Cerebellar nuclear complex (tissue), 1 donor: ENCODE results near the gene ABAT.

Experiments
- DNase-seq, 2 experiments: peaks; one replicate each; lab custom pipeline; 2025; lab: John Stamatoyannopoulos, UW

ABAT gene

DNA sequence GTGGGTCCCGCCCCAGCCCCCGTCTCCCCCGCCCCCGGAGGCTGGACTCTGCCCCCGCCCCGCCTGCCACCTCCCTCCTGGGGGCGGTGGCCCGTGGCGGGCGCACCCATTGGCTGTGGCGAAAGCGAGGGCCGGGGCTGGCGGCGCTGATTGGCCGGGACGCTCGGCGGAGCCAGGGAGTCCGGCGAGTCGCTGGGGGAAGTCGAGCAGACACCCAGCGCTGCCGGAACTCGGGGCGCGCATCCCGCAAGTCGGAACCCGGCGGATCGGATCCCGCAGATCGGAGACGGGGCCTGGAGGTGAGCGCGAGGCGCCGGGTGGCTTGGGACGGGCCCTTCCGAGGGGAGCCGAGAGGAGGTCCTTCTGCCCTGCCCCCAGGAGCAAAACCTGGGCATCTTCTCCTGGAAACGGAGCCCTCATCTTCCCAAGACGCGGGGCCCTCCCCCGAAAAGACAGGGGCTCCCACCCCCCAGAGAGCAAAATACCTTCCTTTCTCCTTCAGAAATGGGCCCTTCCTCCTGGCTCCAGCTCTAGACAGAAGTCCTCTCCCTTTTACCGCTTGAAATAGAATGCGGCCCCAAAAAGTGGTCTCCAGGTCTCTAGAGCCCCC lies at the start of gene ABAT:
Gene ABAT, plus strand, starts transcription at position 205 of the 610 bp plus-strand sequence. CDS start 61,123 bp downstream, outside the sequence.
- peak; percentile 39 to 75 for DNase-seq

DNA sequence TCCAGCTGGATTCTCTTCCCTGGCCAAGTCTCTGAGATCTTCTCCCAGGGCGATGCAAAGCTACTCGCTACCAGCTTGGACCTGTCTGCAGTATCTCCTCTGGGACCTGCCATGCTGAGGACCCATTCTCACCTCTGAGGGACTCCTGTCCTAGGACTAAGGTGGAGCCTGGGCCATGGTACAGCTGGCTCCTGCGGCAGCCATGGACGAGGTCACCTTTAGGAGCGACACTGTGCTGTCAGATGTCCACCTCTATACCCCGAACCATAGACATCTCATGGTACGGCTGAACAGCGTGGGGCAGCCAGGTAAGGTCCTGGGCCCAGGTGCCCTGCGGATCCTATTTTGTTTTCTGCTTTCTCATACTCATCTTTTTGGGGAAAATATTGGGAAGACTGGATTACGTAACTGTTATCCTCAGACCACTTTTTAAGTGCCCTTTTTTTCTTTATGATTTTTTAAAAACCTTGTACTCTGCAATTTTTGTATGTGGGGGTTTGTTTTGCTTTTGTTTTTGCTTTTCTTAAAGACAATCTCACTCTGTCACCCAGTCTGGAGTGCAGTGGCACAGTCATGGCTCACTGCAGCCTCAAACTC lies 48.8 kb upstream of the ABAT start:
- DNase-seq = no peak

DNA sequence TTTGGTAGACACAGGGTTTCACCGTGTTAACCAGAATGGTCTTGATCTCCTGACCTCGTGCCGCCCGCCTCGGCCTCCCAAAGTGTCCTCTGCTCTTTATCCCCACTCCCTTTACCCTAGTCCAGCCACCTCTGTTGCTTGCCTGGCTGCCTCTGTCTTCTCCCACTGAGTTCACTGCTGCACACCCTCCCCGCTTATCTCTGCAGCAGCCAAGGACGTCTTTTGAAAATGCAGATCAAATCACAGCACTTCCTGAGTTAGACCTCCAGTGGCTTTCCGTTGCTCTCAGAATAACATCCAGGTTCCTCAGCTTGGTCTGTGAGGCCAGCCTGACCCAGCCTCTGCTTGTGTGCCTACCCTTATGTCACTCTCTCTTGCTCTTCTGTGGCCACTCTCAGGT lies 47.5 kb upstream of the ABAT start:
- no peak for DNase-seq

DNA sequence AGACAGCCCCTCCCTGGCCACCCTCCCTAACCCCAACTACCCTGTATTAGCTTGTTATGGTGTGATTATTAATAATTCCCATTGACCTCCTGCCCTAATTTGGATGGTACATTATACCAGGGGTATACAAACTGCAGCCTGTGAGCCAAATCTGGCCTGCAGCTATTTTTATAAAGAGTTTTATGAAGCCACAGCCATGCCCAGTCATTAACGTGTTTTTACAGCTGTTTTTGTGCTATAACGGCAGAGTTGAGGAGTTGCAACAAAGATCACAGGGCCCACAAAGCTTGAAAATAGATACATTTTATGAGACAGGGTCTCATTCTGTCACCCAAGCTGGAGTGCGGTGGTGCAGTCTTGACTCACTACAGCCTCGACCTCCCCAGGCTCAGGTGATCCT lies 47.0 kb upstream of the ABAT start:
- no peak for DNase-seq

DNA sequence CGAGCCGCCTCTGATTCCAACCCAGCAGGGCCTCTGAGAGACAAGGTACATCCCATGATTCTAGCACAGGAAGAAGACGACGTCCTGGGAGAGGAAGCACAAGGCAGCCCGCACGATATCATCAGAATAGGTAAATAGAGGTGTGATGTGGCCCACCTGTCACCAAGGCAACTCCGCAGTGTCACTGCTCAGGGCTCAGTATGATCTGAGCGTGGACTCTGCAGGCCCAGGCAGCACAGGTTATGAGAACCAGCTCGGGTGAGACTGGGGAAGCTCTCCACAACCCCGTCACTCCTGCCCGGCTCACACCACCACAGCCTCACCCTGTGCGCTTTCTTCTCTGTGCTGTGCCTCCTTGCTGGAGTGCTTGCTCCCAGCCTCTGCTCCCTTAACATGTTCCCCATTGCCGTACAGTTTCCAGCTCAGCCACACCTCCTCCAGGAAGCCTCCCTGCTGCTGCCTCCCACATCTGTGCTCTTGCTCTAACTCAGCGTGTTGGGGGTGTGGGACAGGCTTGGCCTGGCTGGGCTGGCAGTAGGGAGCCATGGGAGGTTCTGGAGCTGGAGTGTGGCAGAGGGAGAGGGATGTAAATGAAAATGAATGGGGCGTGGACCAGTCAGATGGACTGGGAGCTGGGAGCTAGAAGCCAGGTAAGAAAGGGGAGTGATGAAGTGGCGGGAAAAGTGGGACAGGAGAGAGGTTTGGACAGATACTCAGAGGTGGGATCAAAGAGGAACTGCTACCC lies 45.3 kb upstream of the ABAT start:
- no peak for DNase-seq

DNA sequence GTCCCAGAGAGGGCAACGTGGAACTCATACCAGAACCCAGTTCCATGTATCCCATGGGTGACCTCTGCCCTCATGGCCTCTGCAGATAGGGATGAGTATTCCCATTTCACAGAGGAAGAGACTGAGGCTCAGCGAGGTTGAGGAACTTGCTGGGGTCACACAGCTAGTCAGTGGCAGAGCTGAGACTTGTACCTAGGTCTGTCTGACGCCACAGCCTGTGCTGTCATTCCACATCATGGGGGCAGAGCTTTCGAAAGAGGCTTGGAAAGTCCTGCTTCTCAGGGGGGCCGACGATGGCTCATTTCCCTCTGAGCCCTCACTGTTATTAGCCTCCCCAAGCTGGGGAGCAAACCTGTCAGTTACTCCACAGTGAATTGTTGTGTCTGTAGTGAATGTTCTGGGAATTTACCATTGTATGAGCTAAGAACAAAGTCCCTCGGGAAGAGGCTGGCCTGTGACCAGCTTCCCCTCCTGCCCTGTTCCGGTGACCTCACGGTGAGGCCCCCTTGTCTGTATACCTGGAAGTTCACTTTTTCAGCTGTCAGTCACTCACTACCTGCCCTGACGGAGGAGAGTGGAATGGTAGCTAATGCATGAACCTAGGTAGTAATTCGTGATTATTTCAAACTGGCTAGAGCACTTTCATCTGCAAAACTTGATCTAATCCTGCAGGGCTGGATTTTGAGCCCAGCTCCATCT lies 44.0 kb upstream of the ABAT start:
- DNase-seq = no peak

DNA sequence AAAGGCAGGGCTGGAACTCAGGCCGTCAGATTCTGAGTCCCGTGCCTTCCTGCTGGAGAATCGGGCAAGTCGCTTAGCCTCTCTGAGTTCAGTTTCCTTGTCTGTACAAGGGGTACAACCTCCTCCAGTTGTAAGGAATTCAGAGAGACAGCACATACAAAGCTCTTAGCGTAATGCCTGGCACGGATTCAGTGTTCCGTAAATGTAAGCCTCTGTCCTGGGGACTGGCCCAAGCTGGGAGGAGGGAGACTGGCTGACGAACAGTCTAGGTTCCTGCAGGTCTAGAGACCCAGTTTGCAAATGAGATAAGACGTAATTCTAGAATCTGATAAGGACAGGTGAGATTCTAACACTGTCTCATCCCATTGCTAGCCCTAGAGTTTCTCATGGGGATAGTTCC lies 43.0 kb upstream of the ABAT start:
- DNase-seq = no peak

DNA sequence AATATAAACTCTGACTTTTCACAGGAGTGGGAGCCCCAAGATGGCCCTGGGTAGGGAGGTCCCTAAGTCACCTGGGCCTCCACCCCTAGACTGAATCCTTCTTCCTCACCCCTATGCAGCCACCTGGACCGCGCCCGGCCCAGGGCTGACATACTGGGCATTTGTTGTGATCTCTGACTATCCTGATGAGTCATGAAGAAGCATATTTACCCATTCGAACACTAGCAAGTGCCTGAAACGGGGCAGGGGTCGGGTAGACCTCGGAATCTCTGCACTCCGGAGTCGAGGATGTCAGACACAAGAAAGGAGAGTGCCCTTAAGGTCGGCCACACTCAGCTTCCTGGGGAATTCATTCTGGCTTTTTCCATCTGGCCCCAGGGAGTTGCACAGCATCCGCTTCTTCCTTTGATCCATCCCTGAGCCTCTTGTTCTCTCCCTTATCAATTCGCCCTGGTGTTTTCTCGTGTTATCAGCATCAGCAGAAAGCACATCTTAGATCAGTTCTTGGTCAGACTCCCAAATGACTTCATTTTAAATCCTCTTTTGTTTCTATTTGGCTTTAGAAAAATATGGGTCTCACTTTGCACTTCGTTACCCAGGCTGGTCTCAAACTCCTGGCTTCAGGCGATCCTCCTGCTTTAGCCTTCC lies 42.5 kb upstream of the ABAT start:
- no peak for DNase-seq

DNA sequence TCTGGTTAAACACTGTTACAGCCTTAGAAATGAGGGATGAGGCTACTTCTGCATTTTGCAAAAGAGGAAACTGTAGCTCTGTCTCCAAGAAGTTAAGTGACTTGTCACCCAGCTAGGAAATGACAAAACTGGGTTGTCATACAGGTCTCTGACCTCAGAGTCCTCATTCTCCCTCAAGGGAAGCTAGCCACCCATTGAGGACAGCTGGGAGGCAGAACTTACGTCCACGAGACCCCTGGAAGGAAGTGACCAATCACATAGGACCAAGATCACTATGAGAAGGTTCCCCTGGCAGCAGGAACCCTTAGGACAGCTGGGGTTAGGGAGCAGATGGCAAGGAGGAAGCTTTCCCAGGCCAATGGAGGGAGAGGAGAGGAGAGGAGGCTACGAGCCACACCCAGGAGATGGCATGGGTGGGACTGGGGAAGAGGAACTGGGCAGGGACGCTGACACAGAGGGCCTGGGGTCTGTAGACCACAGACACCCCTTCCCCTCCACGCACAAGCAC lies 41.7 kb upstream of the ABAT start:
- no peak for DNase-seq

DNA sequence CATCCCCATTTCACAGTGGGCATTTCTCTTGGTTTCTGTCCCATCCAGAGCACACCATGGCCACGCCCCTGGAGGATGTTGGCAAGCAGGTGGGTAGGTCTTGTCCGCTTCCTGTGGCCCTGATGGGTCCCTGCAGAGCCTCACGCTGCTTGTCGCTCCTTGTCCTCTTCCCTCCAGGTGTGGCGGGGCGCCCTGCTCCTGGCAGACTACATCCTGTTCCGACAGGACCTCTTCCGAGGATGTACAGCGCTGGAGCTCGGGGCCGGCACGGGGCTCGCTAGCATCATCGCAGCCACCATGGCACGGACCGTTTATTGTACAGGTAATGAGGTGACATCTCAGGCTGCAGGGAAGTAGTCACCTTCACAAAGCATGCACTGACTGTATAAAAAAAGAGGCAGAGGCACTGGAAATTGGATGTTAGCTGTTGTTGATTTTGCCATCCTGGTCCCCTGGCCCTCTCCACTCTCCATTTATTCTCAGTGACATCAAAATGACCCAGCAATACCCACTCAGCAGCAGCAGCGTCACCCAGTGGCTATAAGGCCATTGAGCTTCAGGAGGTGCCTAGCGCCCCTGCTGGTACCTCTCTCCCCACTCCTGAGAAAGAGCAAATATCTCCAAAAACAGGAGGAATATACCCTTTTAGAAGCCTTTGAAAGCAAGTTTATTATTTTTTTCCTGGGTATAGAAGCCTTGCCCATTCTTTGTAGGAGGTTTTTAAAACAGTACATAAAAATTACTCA lies 39.3 kb upstream of the ABAT start:
- no peak for DNase-seq

DNA sequence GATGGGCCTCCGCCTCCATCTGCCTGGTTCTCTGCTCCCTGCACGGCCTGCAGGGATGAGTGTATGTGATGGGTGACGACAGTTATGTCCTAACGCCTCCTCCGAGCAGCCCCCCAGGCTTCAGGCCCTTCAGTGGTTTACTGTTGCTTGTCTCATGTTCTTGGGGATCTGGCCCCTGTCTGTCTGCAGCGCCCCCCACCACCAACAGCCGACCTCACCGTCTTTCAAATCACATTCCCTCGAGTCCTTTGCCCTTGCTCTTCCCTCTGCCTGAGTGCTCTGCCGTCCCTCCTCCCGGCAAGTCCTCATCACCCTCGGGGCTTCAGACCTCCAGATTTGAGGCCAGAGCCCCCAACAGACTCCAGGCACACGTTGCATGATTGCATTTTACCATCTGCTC lies 34.7 kb upstream of the ABAT start:
- no peak for DNase-seq

DNA sequence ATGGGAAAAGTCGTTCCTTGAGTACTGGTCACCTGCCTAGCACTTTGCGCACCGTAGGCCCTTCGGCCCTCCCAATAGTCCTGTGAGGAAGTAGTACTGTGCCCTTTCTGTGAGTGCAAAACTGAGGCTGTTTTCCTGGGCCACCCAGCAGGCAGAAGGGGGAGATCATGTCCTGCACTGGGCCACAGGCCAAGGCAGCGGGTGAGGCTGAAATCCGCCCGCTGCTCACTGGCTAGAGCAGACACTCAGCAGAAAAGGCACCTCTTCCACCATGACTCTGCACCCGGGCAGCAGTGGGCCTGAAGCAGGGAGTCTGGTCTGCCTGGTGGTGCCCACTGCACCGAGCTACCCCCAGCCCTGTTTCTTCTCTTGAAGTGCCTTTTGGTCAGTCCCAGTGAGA lies 32.7 kb upstream of the ABAT start:
- peak in 1 of 2 experiments; percentile 0 for DNase-seq

DNA sequence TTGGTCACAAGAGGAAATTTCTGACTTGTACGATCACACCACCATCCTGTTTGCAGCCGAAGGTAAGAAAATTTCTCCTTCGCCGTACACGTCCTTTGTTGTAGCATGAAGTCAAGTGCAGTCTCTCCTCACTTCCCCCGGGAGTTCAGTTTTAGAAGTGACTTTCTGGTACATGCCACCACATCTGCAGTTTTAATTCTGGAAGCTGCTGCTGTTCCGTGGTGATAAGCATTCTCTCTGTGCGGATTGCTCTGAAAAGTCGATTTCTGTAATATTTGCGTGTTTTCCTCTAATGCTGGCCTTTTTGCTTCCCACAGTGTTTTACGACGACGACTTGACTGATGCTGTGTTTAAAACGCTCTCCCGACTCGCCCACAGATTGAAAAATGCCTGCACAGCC lies 32.3 kb upstream of the ABAT start:
- no peak for DNase-seq

DNA sequence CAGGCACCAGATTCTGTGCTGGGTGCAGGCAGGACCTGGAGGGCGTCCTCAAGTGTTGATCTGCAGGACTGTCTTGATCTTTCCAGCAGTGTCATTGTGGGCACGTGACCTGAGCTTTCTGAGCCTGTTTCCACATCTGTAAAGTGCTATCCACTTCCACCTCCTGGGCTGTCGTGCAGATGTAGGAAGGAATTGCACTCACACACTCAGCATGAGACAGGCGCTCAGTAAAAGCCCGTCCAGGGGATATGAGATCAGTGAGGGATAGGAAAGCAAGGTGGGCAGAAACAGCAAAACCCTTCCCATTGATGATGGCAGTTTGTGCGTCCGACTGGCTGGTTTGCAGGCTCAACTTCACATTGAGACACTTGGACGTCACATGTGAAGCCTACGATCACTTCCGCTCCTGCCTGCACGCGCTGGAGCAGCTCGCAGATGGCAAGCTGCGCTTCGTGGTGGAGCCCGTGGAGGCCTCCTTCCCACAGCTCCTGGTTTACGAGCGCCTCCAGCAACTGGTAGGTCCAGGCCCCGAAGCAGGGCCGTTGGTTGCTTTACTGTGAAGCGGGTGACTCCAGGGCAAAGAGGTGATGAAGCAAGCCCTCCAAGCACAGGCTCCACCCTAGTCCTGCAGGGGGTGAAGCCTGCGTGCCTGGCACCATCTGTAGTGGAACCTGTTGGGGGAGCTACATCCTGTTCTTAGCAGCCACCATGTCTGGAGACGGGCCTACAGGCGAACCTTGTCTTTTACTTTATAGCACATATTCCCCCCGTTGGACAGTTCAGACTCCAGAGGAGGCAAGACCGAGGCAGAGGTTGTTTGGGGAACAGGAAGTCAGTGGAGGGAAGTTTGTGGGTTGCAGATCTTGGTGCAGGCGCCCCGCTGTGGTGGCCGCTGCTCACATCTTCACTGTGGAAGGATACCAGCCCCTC lies 29.9 kb upstream of the ABAT start:
- no peak for DNase-seq

DNA sequence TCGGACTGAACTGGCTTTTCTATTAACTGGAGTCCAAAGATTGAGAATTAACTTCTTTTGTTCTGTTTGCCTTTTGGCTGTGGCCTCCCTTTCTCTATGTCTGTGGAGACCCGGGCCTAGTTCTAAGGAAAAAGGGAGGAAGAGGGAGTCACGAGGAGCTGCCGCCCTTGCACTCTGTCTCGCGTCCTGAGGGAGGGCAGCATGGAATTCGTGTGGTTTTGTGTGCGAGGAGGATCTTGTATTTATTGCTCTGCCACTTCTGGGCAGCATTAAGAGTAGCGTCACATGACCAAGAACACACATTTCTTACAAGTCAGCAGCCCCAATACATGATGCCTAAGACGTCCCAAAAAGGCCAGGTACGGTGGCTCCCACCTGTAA lies 29.3 kb upstream of the ABAT start:
- DNase-seq = no peak

DNA sequence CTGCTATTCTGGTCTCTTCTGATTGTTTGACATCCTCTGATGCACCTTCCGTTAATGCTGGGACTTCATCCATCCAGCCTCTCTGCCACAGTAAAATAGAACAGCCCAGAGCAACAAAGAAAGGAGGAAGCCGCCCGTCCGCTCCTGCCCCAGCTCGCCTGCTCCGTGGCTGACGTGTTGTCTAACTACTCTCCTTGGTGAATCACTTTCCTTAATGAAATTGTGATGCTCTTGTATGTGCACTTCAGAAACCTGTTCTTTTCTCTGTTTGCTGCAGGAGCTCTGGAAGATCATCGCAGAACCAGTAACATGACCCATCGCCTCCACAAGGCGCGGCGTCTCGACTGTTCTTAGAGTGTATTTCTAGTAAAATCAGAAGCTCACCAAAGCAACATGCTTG lies 28.6 kb upstream of the ABAT start:
- DNase-seq = no peak

DNA sequence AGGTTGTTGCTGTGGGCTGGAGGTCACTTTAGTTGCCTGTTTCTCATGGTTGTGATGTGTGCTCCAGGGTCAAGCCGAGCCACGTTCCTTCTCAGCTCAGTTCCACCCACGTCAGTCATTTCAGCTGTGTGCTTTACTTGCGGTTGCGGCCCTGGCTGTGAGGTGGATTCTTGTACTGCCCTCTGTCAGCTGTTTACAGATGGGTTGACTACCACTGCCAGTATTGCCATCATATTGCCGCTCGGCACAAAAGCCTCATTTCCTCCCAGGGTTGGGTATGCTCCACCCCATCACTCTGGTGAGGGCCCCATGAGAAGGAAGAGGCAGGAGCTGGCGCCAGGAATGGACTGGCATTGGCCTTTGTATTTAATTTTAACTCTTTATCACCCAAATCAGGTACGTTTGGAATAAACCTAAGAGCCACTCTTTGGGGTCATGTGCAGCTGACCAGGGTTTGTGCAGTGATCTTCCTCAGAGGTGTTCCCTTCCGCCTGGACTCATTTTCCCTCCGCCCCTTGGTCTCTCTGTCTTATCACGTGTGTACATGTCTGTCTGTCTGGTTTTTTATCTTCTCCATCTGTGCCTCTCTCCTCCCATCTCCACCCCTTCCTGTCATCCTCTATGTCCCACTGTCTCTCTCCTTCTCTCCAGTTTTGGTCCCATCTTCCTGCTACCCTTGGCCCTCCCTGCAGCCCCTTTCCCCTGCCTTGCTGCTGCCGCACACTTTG lies 27.9 kb upstream of the ABAT start:
- DNase-seq = no peak

DNA sequence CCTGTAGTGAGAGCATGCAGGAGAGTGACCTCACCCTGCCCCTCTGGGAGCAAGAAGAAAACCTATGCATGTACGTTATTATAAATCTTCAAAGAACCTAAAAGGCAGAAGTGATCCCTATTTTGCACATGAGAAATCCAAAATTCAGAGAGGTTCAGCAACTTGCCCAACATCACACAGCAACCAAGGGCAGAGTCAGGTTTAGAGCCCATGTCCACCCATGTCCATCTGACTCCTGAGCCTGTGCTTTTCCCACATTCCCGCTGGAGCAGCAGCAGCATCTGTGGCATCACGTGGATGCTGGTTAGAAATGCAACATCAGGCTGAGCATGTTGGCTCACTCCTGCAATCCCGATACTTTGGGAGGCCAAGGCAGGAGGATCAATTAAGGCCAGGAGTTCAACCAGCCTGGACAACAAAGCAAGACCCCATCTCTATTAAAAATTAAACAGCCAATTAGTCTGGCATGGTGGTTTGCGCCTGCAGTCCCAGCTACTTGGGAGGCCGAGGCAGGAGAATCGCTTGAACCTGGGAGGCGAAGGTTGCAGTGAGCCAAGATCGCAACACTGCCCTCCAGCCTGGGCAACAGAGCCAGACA lies 26.6 kb upstream of the ABAT start:
- no peak for DNase-seq

DNA sequence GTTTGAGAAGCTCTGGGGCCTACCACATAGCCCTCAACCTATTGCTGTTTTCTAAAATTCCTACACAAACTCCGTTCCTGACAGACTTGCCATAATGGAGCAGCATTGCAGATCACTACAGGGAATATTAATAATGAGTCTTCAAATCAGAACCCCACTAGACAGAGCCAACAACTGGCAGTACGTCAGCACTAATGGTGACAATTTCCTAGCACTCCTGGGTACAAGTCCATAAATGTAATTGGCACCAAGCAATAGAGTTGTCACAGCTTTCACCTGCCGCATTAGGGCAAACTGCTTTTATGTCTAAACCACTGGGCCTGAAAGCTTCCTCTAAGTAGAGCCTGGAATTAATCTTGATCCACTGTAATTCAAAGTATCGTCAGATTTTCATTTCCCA lies 25.5 kb upstream of the ABAT start:
- DNase-seq = no peak
